ENCODE data around the gene RASGRF2.

Gene RASGRF2

DNA sequence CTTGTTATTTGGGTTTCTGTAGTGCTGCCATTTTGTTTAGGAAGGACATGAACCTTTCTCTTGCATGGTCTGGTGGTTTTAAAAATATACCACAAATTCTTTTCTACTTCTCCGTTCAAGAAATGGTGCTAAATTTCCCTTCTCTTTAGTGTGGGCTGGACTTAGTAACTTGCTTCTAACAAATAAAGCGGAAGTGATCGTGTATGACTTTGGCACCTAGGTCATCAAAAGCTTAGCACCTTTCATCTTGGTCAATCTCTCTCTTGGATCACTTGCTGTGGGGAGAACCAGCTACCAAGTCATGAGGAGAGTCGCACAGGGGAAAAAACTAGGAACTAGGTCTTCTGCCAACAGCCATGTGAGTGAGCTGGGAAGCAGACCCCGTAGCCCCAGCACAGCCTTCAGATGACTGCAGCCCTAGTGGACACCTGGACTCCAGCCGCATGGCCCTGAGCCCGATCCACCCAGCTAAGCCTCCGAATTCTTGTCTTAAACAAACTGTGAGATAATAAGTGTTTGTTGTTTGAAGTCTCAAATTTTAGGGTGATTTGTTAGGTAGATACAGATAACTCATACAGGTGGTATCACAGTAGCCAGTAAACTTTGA lies 185.3 kb downstream of the RASGRF2 start:
- no peak for DNase-seq

DNA sequence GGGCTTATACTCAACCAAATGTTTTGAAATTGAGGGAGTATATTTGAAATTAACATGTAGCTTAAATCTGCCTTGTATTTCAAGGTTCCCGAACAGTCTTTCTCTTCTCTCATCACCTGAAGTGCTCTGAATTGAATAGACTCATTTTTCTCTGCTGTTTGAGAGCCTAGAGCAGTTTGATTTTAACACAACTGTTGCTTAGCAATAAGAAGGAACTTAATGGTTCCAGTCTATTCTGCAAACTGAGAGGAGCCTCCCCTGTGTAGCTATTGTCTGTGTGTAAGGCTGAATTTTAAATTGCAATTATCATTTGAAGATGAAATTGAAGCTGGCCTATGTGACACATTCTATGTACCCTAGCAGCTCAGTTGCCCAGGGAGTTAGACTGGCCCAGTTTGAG lies 185.9 kb downstream of the RASGRF2 start:
- no peak for DNase-seq

GRCh38 chr5:81147011-81147885 lies 187.1 kb downstream of the RASGRF2 start:
- DNase-seq: no peak

GRCh38 chr5:81147886-81148571 lies 187.9 kb downstream of the RASGRF2 start:
- no peak for DNase-seq

- no peak for DNase-seq
Measured at GRCh38 chr5:81151546-81151945, 191.4 kb downstream of the RASGRF2 start.

DNA sequence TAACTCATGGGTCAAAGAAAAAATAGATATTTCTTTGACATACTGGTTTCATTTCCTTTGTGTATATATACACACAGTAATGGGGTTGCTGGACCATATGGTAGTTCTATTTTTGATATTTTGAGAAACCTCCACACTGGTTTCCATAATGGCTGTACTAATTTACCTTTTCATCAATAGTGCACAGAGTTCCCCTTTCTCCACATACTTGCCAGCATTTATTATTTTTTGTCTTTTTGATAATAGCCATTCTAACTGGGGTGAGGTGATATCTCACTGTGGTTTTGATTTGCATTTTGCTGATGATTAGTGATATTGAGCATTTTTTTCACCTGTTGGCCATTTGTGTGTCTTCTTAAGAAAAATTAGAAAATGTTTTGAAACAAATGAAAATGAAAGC lies 194.6 kb downstream of the RASGRF2 start:
- no peak for DNase-seq

DNA sequence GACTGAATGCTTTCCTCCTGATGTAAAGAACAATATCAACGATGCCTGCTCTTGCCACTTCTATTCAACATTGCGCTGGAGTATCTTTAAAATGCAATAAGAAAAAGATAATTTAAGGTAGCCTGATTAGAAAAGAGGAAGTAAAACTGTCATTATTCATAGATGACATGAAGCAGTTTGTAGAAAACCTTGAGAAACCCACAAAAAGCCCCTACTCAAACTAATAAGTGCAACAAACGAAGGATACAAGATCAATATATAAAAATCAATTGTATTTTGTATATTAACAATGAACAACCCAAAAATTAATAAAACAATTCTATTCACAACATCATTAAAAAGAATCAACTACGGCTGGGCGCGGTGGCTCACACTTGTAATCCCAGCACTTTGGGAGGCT lies 196.6 kb downstream of the RASGRF2 start:
- no peak for DNase-seq

DNA sequence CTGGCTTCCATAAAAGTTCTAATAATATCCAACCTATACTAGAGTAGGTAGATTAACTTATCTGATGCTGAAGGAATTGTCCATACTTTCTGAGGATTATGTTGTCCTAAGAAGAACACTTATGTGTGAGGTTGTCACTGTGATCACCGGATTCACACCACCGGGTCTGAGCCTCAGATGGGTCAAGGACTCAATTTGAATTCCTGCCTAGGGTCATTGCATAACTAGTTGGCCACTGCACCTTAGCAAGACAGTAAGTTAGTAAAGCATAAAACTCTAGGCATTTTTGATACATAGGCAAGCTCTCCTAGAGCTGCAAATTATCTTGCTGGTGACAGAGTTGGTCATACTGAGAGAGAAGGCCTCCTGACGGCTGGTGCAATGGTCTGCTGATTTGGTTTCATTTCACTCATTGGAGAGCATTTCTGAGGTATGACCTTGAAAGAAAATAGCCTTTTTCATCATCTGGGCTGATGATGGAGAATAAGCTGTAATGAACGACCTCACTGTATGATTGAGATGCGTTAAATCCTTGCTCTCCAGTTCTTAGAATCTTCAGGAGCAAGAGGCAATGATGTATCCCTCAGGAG lies 200.9 kb downstream of the RASGRF2 start:
- DNase-seq: no peak

- DNase-seq: no peak
Measured at GRCh38 chr5:81162501-81162900, 202.3 kb downstream of the RASGRF2 start.

DNA sequence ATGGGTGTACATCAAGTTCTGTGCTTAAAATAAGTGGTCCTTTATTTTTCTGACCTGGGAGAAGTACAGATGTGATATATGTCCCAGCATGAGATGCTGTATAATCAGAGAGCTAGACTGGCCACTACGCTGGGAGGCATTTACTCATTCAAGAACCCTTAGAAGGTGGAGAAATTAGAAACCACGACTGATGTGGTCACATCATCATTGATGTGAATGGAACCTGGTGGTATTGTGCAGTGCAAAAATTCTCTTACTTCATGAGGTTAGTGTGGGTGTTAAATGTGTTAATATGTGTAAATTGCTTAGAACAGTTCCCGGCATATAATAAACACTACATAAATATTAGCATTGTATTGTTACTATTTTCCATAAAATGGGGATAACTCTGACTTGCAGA lies 203.5 kb downstream of the RASGRF2 start:
- no peak for DNase-seq

DNA sequence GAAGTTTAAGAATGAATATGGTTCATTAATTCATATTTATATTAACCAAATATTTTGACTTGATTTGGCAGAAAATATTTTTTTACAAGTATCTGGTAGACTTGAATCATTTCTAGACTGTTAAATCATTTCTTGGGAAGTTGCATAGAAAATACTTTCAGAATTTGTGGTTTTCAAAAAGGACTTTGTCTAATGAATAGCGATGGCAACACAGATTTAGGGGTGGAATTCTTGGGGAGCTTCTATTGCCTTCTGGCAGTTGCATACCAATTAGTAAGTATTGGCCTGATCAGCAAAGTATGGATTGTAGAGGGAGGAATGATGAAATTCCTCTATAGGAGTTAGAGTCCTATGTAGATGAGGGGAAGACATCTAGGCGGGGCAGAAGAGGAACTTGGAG lies 204.3 kb downstream of the RASGRF2 start:
- no peak for DNase-seq

DNA sequence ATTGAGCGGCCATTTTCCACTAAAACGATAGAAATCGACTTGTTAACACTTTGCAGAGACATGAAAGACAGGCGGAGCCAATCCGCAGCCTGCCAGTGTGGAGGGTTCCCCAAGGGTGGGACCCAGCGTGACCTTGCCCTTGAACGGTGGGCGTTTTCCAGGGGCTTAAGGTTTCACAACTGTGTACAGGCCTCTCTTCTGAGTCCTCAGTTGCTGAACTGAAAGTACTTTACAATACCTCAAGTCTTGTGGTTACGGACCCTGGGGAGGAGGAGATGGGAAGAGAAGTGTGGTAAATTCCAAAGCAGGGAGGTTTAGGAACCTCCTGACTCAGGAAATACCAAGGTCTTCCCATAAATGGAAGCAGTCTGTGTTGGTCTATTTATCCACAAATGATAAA lies 204.8 kb downstream of the RASGRF2 start:
- no peak for DNase-seq

- peak; percentile 56 for DNase-seq
Measured at GRCh38 chr5:81165493-81166119, 205.4 kb downstream of the RASGRF2 start.

DNA sequence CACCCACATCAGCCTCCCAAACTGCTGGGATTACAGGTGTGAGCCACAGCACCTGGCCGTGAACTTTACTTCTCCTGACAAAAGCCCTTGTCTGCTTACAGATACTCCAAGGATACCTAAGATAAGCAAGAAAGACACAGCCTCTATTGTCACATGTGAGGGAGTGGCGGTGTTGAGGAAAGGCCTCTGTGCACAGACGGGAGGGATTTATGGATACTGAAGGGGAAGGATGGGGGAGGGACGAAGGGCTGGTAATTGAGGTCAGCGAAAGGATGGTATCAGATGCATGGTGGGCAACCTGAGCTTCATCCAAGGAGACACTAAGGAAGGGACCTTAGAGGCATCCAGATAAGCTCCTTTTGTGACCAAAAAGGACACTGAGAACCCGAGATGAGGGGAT lies 206.3 kb downstream of the RASGRF2 start:
- DNase-seq: no peak

DNA sequence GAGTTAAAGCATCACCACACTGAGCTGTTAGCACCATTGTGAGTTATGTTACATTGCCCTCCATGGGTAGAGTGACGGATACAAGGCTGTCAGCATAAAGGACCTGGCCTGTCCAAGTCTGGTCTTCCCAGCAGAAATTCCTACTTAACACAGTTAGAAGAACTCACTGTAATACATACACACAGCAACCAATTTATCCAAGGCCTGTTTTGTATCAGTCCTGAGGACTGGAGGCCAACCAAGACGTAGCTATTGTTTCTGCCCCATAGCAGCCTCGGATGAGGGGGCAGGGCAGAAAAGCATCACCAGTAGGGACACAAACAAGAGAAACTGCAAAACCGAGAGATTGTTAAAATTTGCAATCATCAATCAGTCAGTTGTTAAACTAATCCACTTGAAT lies 206.9 kb downstream of the RASGRF2 start:
- no peak for DNase-seq

- no peak for DNase-seq
Measured at GRCh38 chr5:81167544-81167943, 207.4 kb downstream of the RASGRF2 start.

DNA sequence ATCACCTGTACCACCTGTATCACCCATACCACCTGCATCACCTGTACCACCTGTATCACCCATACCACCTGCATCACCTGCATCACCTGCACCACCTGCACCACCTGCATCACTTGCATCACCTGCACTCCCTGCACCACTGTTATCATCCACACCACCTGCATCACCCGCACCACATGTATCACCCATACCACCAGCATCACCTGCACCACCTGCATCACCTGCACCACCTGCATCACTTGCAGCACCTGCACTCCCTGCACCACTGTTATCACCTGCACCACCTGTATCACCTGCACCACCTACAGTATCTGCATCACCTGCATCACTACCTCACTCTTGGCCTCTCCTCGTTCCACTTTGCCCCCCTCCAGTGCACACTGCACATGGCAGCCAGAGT lies 209.8 kb downstream of the RASGRF2 start:
- no peak for DNase-seq

- no peak for DNase-seq
Measured at GRCh38 chr5:81171769-81172168, 211.6 kb downstream of the RASGRF2 start.

DNA sequence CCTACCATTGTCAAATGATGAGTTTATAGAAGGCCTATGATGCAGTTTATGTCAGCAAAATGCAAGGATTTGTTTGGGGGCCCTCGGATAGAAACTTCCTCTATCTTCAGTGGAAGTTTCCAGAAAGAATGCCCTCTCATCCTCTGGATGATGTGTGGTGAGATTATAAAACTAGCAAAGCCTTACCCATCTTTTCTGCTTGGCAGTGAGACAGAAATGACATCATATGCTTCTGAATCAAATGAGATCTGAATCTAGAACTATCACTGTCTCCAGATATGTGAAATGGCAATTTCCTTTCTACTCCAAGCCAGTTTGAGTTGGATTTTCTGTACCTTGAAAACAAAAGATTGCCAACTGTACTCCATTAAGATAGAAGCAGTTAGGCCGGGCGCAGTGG lies 212.5 kb downstream of the RASGRF2 start:
- no peak for DNase-seq

DNA sequence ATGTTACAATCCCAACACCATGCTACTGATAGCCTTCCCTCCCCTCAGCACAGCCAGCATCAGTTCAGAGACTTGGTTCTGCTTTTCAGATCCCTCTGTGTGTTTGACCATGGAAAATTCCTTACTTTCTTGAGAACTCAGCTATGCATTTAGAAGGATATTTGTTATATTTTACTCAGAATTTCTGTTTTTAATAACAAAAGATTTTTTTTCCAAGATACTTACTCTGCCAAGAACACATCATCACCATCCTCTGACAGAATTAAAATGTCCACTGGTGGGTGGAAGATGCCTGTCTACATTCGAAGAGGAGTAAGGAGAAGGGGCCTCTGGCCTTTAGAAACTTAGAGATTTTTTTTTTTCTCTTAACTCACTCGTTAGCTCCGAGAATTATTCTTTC lies 216.9 kb downstream of the RASGRF2 start:
- no peak for DNase-seq

GRCh38 chr5:81179959-81180358 lies 219.8 kb downstream of the RASGRF2 start:
- DNase-seq: no peak

GRCh38 chr5:81180780-81181460 lies 220.8 kb downstream of the RASGRF2 start:
- DNase-seq: no peak
